ENCODE results near the gene SOST. TPM values are rescaled to one million over a fixed set of nuclear protein-coding genes. Genes with fewer than 3 reads are reported as not detected.

Gene SOST
- total RNA-seq: not detected in 2 replicates

DNA sequence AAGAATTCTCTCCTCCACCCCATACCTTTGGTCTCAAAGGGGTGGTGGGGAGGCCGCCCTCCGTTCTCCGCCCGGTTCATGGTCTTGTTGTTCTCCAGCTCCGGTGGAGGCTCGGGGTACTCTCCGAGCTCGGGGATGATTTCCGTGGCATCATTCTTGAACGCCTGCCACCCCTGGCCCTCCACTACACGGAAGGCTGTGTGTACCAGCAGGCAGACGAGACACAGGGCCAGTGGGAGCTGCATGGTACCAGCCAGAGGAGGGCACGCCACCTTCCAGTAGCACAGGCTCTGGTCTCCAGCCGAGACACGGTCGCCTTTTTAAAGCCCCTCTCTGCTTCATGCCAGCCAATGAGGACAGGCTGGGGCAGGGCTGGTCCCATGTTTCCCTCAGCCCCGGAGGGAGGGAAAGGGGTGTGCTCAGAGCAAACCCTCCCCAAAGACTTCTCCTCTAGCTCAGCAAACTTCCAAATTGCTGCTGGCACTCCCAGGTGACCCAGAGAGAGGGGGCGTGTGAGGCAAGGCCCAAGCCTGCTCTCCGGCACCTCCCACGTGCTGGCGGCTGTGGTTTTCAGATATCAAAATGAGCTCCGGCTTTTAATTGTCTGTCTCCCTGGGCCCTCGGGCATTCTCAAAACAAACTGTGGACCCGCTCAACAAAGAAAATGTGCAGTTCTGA is at the start of gene SOST:
Gene SOST (minus strand): TSS at position 295 of the 678 bp plus-strand sequence. CDS start 50 bp downstream, at position 245.

DNA sequence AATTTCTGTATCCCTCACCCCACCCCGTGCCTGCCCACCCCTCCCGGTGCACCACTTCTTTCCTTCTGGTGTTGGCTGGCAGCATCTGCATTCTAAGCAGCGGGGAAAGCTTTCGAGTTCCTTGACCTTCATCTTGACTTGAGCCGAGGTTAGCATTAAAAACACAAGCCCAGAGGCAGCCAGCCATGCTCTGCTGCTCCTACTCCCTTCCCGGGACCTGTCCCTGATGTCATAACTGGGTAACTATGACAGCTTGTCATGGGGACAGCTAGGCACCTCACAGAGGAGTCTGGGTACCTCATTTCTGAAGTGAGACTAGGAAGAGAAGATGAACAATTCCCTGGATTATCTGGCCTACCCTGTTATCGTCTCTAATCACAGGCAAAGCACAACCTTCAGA is 21.5 kb upstream of the SOST start, which contains the start of gene CFAP97D1:
Gene CFAP97D1 (plus strand): TSS at position 301 of the 400 bp plus-strand sequence. CDS start 28 bp downstream, at position 329.

DNA sequence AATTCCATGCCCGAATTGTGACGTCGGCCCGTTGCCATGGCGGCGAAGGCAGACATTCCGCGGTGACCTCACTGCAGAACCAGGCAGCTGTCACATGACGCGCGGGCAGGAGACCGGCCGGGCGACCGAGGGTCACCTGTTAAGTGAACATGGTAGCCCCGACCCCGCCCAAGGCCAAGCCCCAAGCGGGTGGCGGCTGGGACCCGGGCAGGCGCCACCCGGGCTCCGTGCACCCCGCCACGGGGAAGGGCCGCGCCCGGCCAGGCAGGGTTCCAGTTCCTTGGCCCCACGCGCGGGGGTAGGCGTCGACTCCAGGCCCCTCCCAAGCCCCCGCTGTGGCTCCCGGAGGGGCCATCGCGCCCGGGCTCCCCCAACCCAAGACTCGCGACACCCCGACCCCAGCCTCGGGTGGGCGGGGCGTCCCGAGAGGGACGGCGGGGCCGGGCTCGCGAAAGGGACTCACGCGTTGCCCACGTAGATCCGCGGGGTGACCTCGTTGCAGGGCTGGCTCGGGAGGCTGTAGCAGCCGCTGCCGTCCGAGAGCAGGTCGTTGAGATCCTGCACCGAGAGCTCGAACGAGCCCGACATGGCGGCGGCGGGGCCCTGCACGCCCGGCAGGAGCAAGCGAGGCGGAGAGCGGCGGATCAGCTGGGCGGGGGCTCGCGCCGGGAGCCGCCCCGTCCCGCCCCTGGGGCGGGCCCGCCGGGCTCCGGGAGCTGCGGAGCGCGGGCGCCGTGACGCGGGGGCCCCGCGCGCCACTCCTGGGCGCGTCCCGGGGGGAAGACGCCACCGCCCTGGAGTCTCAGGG is 19.9 kb upstream of the SOST start, which contains the start of gene DUSP3:
Gene DUSP3 (minus strand): TSS at position 641 of the 808 bp plus-strand sequence. CDS start 53 bp downstream, at position 588.

Other genes with a start within 250 kb of the SOST start
- 1.1 and 4.9 TPM in 2 replicates for gene ETV4, start 212.5 kb downstream of the SOST start, total RNA-seq
- under 0.01 and 0.09 TPM in 2 replicates for gene MEOX1, start 96.9 kb downstream of the SOST start, total RNA-seq
- 47.6 and 73.7 TPM in 2 replicates for gene DUSP3, start 20.2 kb upstream of the SOST start, total RNA-seq
- gene CFAP97D1, start 21.6 kb upstream of the SOST start, total RNA-seq: not detected in 2 replicates
- 0.95 and 1.2 TPM in 2 replicates for gene MPP3, start 74.4 kb upstream of the SOST start, total RNA-seq
- gene CD300LG, start 88.4 kb upstream of the SOST start, total RNA-seq: under 0.01 and 0.17 TPM in 2 replicates
- under 0.01 and 0.11 TPM in 2 replicates for gene MPP2, start 148.7 kb upstream of the SOST start, total RNA-seq
- gene PPY, start 183.7 kb upstream of the SOST start, total RNA-seq: not detected in 2 replicates
- gene PYY, start 195.1 kb upstream of the SOST start, total RNA-seq: not detected in 2 replicates
- 2.4 TPM in 2 replicates for gene NAGS, start 245.8 kb upstream of the SOST start, total RNA-seq